Measurements from ENCODE around the gene FRMD4A.

DNA sequence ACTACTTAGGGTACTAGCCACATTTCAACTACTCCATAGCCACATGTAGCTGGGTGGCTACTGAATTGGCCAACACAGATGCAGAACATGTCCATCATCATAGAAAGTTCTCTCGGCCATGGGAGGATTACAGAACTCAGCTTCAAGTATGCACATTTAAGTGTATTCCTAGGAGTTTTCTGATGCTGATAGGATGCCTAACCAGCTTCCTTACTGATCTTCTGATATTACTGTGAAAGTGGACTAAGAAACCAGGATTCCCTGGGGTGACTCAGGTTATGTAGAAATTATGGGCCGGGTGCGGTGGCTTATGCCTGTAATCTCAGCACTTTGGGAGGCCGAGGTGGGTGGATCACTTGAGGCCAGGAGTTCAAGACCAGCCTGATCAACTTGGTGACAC is 125.5 kb downstream of the FRMD4A start:
- no peak for TF ChIP-seq POLR2A (IDR thresholded peaks at IDR 0.05)
- TF ChIP-seq, protein P1, sequence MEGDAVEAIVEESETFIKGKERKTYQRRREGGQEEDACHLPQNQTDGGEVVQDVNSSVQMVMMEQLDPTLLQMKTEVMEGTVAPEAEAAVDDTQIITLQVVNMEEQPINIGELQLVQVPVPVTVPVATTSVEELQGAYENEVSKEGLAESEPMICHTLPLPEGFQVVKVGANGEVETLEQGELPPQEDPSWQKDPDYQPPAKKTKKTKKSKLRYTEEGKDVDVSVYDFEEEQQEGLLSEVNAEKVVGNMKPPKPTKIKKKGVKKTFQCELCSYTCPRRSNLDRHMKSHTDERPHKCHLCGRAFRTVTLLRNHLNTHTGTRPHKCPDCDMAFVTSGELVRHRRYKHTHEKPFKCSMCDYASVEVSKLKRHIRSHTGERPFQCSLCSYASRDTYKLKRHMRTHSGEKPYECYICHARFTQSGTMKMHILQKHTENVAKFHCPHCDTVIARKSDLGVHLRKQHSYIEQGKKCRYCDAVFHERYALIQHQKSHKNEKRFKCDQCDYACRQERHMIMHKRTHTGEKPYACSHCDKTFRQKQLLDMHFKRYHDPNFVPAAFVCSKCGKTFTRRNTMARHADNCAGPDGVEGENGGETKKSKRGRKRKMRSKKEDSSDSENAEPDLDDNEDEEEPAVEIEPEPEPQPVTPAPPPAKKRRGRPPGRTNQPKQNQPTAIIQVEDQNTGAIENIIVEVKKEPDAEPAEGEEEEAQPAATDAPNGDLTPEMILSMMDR (IDR thresholded peaks at IDR 0.05): no peak
